Activated CD4-positive, alpha-beta T cell treated with anti-CD3 and anti-CD28 coated beads for 36 hours (primary cell): Measurements from ENCODE around the gene SLC7A4. TPM values are rescaled to one million over a fixed set of nuclear protein-coding genes. Genes with fewer than 3 reads are reported as not detected.
"Not testable (repeated sequence)": the region's sequence is repeated elsewhere in the genome, so short reads cannot be mapped to it uniquely, and the experiment has no call there.

Source experiments
- ATAC-seq: fragments of 200-7000 bp; cut with Tn5 transposase; one replicate; pipeline ENCODE4 v1.10.0; 2021; ENCODE audit warnings: mild to moderate bottlenecking, moderate library complexity
- CTCF ChIA-PET: fragments of 350-600 bp; sonication (Branson Sonifier 250); formaldehyde crosslinking; loops from one replicate; lab custom pipeline; 2021; ENCODE audit warnings: antibody characterized with exemption; lab: Charles Lee
- POLR2A ChIA-PET: fragments of 350-600 bp; sonication (Branson Sonifier 250); formaldehyde crosslinking; loops from one replicate; lab custom pipeline; 2021; ENCODE audit warnings: antibody characterized with exemption, inconsistent platforms; lab: Charles Lee
- DNase-seq: peaks from one replicate; pipeline ENCODE4 v3.0.0-alpha.2; 2020
- H3K27ac Mint-ChIP-seq: one replicate; pipeline ENCODE4 v1.8.0; 2021; ENCODE audit warnings: mixed read lengths
- H3K27me3 Mint-ChIP-seq: one replicate; pipeline ENCODE4 v1.8.0; 2021; ENCODE audit warnings: mixed read lengths
- H3K36me3 Mint-ChIP-seq: one replicate; pipeline ENCODE4 v1.8.0; 2021; ENCODE audit warnings: low read depth, mixed read lengths
- H3K4me1 Mint-ChIP-seq: one replicate; pipeline ENCODE4 v1.8.0; 2021; ENCODE audit warnings: mixed read lengths
- H3K4me3 Mint-ChIP-seq: one replicate; pipeline ENCODE4 v1.8.0; 2021; ENCODE audit warnings: mild to moderate bottlenecking, moderate library complexity, mixed read lengths
- H3K9me3 Mint-ChIP-seq: one replicate; pipeline ENCODE4 v1.8.0; 2021; ENCODE audit warnings: low read depth, mixed read lengths
- intact Hi-C, 2 experiments: fragments of 100-400 bp; cut with DNase I in 1 of 2; cut with micrococcal nuclease in 1 of 2; formaldehyde crosslinking; loops; one replicate each; pipeline versions ENCODE4 v1.14.2 to v1.15.1; 2022 to 2024; cut with DNase I, micrococcal nuclease
- total RNA-seq, 2 experiments: library from RNA; stranded (reverse); gene quantifications; one replicate each; pipeline ENCODE4 v1.2.3, GENCODE V29; 2021

Gene SLC7A4
- total RNA-seq, 2 experiments from 2014 or later: not detected

DNA sequence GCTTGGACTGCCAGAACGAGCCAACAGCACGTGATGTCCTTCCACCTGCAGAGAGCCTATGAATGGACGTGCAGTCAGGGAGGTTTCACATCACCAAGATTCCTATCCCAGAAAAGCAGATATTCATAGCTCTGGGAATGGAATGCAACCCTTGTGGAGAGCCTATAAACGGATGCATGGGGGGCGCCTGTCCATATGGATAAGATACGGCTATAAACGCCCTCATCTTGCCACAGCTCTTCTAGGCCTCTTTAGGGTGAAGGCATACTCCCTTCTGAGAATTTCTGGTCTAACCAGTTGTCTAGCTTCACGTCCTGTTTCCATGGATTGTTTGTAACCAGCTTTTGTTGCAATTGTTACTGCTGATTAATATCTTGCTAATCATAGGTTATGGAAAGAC is 39.4 kb upstream of the SLC7A4 start:
- DNase-seq, H3K4me1 Mint-ChIP-seq, POLR2A ChIA-PET, H3K4me3 Mint-ChIP-seq, H3K36me3 Mint-ChIP-seq, H3K27ac Mint-ChIP-seq, ATAC-seq, H3K9me3 Mint-ChIP-seq, H3K27me3 Mint-ChIP-seq, intact Hi-C loops, CTCF ChIA-PET: not testable (repeated sequence)

DNA sequence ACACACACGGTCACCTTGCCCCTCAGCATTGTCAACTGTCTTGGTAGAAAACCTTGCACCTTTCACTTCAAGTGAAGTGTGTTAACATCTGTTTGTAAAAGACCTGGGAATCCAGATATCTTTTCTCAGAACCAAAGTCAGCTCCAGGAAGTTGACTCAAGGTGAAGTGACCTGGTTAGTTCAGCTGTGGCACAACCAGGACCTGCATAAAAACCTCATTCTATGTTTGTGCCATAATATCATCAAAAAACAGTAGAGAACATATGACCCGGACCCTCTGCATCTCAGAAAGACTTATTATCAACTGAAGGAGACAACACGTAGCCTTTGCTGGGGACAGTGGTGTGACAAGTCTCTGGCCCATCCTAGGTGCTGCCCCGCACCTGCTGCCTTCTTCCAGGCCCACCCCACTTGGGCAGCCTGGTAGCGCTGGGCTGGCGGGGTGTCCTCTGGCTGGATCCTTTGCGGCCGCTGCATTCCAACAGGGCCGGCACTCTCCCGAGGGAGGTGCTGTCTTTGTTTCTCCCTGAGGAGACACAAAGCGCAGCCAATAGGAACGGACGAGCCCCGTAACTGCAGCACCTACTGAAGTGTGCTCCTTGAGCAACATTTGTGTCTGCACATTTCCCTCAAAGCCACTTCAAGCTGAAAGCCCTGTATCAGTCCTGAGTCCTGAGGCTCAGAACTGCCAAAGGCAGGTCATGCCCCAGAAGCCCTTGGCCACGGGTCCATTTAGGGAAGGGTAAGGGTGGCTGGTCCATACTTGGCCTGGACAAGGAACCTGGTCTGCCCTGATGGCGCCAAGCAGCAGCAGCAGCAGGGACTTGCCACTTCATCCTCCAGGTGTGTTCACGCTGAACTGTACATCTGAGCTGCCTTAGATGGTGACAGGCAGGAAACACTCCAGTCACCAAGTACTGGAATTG is 38.6 kb upstream of the SLC7A4 start:
- H3K4me3 Mint-ChIP-seq: no peak overlapping the region
- CTCF ChIA-PET: interaction anchor here (0.6 kb wide), 1 partner anchor 54 kb away, joined by 3 read pairs; no protein-coding TSS in a partner anchor
- DNase-seq: no peak
- no peaks in the 10 kb centered on the region for H3K27me3 Mint-ChIP-seq
- no peak for ATAC-seq
- no peaks in the 10 kb centered on the region for H3K9me3 Mint-ChIP-seq
- POLR2A ChIA-PET: no interaction called here
- peaks cover 2% of the 10 kb centered on the region for H3K4me1 Mint-ChIP-seq
- intact Hi-C loops: no loop called here
- H3K36me3 Mint-ChIP-seq: no peaks in the 10 kb centered on the region
- no peak overlapping the region for H3K27ac Mint-ChIP-seq

DNA sequence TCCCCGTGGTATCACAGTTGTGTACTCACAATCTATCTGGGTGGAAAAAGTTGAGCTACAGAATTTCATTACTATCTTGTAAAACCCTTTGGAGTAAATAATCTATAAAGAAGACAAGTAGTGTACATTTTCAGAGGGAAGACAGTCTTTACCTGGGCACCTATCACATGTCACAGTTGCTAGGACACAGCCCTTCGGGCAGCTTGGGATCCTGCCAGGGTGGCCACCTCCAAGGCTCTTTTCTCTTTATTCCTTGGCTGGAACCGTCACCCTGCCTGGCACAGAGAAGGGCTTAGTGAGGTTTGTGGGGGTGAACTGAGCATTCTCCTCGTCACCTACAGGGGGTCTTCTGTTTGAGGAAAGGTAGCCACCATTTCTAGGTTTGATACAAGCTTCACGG is 37.0 kb upstream of the SLC7A4 start:
- ChIA-PET POLR2A (no interaction called here), CTCF (no interaction called here)
- intact Hi-C loops: no loop called here
- DNase-seq (no peak), ATAC-seq (no peak)
- Mint-ChIP-seq H3K27me3 (no peaks in the 10 kb centered on the region), H3K36me3 (no peaks in the 10 kb centered on the region), H3K4me1 (peaks cover 2% of the 10 kb centered on the region), H3K4me3 (no peak overlapping the region), H3K9me3 (no peaks in the 10 kb centered on the region), H3K27ac (no peak overlapping the region)

- H3K4me1 Mint-ChIP-seq: peaks cover 2% of the 10 kb centered on the region
- no peak overlapping the region for H3K4me3 Mint-ChIP-seq
- DNase-seq (no peak), ATAC-seq (no peak)
- ChIA-PET POLR2A (no interaction called here), CTCF (no interaction called here)
- H3K36me3 Mint-ChIP-seq: no peaks in the 10 kb centered on the region
- H3K9me3 Mint-ChIP-seq: no peaks in the 10 kb centered on the region
- intact Hi-C loops: no loop called here
- no peak overlapping the region for H3K27ac Mint-ChIP-seq
- H3K27me3 Mint-ChIP-seq: no peaks in the 10 kb centered on the region
Observed at GRCh38 chr22:21068681-21069276, 36.4 kb upstream of the SLC7A4 start.

DNA sequence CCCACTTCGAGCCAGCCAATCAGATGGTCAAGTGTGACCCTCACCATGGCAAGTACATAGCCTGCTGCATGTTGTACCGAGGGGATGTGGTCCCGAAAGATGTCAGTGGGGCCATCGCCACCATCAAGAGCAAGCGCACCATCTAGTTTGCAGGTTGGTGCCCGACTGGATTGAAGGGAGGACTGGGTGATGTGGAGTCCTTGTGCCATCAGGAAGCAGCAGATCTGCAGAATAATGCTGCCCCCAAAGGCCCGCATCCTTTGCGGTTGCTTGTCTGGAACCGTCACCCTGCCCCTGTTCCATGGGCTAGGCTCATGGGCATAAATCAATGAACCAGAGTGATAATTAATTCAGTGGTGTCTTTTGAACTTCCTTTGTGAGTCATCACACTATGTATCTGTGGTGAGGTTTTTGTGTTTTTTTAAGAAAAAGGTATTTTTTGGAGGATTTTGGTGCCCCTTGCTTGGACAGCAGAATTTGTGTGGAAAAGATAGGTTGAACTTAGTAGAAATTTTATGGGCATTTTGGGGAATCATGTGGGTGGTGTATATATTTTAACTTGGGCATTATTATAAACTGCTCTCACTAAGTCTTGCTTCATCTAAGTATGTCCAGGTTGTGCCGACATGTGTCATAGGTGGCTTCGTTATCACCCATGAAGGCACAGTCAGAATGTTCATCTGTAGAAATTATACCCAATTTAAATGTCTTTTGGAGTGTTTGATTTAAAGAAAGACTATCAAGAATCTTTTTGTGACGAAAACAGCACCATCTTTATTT is 35.7 kb upstream of the SLC7A4 start:
- Mint-ChIP-seq H3K36me3 (no peaks in the 10 kb centered on the region), H3K27me3 (no peaks in the 10 kb centered on the region), H3K4me3 (no peak overlapping the region), H3K27ac (no peak overlapping the region), H3K4me1 (peaks cover 2% of the 10 kb centered on the region), H3K9me3 (no peaks in the 10 kb centered on the region)
- no peak for DNase-seq
- ChIA-PET CTCF (no interaction called here), POLR2A (no interaction called here)
- intact Hi-C loops: no loop called here
- ATAC-seq: no peak

DNA sequence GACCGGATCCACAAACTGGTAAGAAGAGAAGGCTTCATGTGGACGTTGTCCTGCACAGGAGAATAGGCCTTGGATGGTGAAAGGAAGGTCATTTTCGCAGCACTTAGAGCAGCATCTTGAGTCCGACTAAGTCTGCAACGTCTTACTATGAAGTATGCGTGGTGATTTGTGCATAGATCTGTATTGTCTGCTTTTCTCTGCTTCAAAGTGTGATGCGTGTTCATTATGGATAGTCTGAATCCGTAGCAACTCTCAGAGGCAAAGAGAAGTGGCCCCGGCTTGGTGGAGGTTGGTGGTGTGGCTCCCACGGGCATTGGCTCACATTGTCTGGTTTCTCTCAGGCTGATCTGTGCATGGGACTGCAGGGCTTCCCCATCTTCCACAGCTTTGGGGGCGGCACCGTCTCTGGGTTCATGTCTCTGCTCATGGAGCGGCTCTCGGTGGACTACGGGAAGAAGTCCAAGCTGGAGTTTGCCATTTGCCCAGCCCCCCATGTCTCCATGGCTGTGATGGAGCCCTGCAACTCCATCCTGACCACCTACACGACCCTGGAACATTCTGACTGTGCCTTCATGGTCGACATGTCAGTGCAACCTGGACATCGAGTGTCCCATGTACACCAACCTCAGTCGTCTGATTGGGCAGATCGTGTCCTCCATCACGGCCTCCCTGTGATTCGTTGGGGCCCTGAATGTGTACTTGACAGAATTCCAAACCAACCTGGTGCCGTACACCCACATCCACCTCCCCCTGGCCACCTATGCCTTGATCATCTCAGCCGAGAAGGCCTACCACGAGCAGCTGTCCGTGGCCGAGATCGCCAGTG is 34.9 kb upstream of the SLC7A4 start:
- ChIA-PET POLR2A (no interaction called here), CTCF (no interaction called here)
- Mint-ChIP-seq H3K27me3 (no peaks in the 10 kb centered on the region), H3K9me3 (no peaks in the 10 kb centered on the region), H3K27ac (no peak overlapping the region), H3K4me3 (no peak overlapping the region), H3K4me1 (peaks cover 2% of the 10 kb centered on the region), H3K36me3 (no peaks in the 10 kb centered on the region)
- DNase-seq (no peak), ATAC-seq (no peak)
- intact Hi-C loops: no loop called here

- DNase-seq: no peak
Observed at GRCh38 chr22:21064917-21065864, 32.8 kb upstream of the SLC7A4 start.

DNA sequence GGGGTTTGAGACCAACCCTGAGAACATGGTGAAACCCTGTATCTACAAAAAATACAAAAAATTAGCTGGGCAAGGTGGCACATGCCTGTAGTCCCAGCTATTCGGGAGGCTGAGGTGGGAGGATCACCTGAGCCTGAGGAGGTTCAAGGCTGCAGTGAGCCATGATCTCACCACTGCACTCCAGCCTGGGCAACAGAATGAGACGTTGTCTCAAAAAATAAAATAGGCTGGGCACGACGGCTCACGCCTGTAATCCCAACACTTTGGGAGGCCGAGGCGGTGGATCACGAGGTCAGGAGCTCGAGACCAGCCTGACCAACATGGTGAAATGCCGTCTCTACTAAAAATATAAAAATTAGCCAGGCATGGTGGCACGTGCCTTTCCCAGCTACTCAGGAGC is 32.1 kb upstream of the SLC7A4 start:
- H3K9me3 Mint-ChIP-seq, DNase-seq, intact Hi-C loops, H3K4me3 Mint-ChIP-seq, ATAC-seq, H3K4me1 Mint-ChIP-seq, H3K36me3 Mint-ChIP-seq, H3K27me3 Mint-ChIP-seq, POLR2A ChIA-PET, H3K27ac Mint-ChIP-seq: not testable (repeated sequence)
- CTCF ChIA-PET: interaction anchor here (0.6 kb wide), 2 partner anchors 540 to 1891 kb away, joined by 3 read pairs; no protein-coding TSS in a partner anchor

More at GRCh38 chr22:21064917-21065864, 32.8 kb upstream of the SLC7A4 start:
- peaks cover 2% of the 10 kb centered on the region for H3K4me1 Mint-ChIP-seq
- H3K9me3 Mint-ChIP-seq: no peaks in the 10 kb centered on the region
- no peaks in the 10 kb centered on the region for H3K27me3 Mint-ChIP-seq
- no peak overlapping the region for H3K27ac Mint-ChIP-seq
- ChIA-PET POLR2A (no interaction called here), CTCF (interaction anchor here (0.6 kb wide), 3 partner anchors 390 to 1890 kb away, joined by 3 read pairs; no protein-coding TSS in a partner anchor)
- no peaks in the 10 kb centered on the region for H3K36me3 Mint-ChIP-seq
- no peak overlapping the region for H3K4me3 Mint-ChIP-seq
- intact Hi-C loops: no loop called here
- ATAC-seq: no peak

GRCh38 chr22:21061660-21062321 is 29.4 kb upstream of the SLC7A4 start:
- H3K4me3 Mint-ChIP-seq, CTCF ChIA-PET, POLR2A ChIA-PET, DNase-seq, H3K9me3 Mint-ChIP-seq, H3K4me1 Mint-ChIP-seq, H3K36me3 Mint-ChIP-seq, H3K27me3 Mint-ChIP-seq, H3K27ac Mint-ChIP-seq, ATAC-seq, intact Hi-C loops: not testable (repeated sequence)

GRCh38 chr22:21060363-21060762 is 28.0 kb upstream of the SLC7A4 start:
- intact Hi-C loops, H3K27ac Mint-ChIP-seq, CTCF ChIA-PET, H3K27me3 Mint-ChIP-seq, H3K36me3 Mint-ChIP-seq, H3K9me3 Mint-ChIP-seq, ATAC-seq, H3K4me3 Mint-ChIP-seq, POLR2A ChIA-PET, DNase-seq: not testable (repeated sequence)
- peaks cover 11% of the 10 kb centered on the region for H3K4me1 Mint-ChIP-seq
